Measurements from ENCODE around the gene TMEM94. TPM values are rescaled to one million over a fixed set of nuclear protein-coding genes. Genes with fewer than 3 reads are reported as not detected.

Gene TMEM94
- total and polyA plus RNA-seq, 2 of the 13 experiments (the other 11 are each of a cell fraction or from before 2014, with no cell fraction given), result 32.6 to 134 TPM

DNA sequence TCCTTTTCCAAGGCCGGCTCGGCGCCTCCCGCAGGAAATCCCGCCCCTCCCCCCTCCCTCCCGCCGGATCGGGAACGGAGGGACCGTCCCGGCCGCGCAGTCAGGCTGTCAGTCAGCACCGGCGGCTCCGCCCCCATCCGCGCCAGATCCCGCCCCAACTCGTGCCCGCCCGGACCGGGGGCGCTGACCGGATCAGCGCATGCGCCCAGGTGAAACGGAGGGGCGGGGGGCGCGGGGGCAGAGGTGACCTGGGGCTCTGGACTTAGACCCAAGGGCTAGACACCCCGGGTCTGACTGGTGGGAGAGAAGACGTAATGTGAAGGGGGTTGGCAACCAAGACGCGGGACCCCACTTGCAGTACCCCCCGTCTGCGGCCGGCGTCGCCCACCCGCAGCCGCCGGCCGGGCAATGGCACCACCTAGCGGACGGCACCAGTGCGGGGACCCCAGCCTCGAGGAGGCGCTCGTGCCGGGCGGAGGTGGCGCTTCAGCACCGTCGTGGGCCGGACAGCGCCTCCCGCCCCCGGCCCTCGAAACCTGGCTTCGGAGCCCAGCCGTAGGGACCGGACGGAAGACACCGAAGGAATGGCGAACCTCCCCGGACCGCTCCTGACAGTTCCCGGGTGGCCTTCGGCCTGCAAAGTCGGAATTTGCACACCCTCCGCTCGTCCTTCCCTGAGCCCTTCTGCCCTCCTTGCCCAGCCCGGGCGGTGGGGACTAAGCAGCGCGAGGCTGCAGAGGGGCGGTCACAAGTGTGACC is 59.2 kb downstream of the TMEM94 start, which contains the start of gene CASKIN2 (continued):
- TF ChIP-seq, protein P1, sequence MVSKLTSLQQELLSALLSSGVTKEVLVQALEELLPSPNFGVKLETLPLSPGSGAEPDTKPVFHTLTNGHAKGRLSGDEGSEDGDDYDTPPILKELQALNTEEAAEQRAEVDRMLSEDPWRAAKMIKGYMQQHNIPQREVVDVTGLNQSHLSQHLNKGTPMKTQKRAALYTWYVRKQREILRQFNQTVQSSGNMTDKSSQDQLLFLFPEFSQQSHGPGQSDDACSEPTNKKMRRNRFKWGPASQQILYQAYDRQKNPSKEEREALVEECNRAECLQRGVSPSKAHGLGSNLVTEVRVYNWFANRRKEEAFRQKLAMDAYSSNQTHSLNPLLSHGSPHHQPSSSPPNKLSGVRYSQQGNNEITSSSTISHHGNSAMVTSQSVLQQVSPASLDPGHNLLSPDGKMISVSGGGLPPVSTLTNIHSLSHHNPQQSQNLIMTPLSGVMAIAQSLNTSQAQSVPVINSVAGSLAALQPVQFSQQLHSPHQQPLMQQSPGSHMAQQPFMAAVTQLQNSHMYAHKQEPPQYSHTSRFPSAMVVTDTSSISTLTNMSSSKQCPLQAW (CRISPR knock-in tag; IDR thresholded peaks at IDR 0.05), result peak; percentile 36; the same call in 1 of the 2 replicates
- TF ChIP-seq ZNF570 (CRISPR knock-in tag; IDR thresholded peaks at IDR 0.05; ENCODE audit: borderline replicate concordance), result peak; percentile 70; the same call in 1 of the 2 replicates
- peak; percentile 89; the same call in 1 of the 2 replicates for TF ChIP-seq ZNF318 (CRISPR knock-in tag; IDR thresholded peaks at IDR 0.05)
- TF ChIP-seq, protein P2, sequence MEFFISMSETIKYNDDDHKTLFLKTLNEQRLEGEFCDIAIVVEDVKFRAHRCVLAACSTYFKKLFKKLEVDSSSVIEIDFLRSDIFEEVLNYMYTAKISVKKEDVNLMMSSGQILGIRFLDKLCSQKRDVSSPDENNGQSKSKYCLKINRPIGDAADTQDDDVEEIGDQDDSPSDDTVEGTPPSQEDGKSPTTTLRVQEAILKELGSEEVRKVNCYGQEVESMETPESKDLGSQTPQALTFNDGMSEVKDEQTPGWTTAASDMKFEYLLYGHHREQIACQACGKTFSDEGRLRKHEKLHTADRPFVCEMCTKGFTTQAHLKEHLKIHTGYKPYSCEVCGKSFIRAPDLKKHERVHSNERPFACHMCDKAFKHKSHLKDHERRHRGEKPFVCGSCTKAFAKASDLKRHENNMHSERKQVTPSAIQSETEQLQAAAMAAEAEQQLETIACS (CRISPR knock-in tag; IDR thresholded peaks at IDR 0.05), result no peak
- no peak for TF ChIP-seq RFX3 (CRISPR knock-in tag; IDR thresholded peaks at IDR 0.05)
- peak; percentile 79; the same call in 1 of the 2 replicates for TF ChIP-seq ZNF362 (CRISPR knock-in tag; IDR thresholded peaks at IDR 0.05; ENCODE audit: borderline replicate concordance)
- TF ChIP-seq HMG20B (CRISPR knock-in tag; conservative IDR thresholded peaks at IDR 0.05), result peak; percentile 81
- TF ChIP-seq ZNF639 (CRISPR knock-in tag; conservative IDR thresholded peaks at IDR 0.05), result peak; percentile 47
- TF ChIP-seq ZNF883 (CRISPR knock-in tag; IDR thresholded peaks at IDR 0.05; ENCODE audit: not compliant biosample characterization), result peak; percentile 99
- TF ChIP-seq ARNTL (CRISPR knock-in tag; IDR thresholded peaks at IDR 0.05), result peak; percentile 90
- TF ChIP-seq CAMTA2 (CRISPR knock-in tag; IDR thresholded peaks at IDR 0.05; ENCODE audit: borderline replicate concordance), result peak; percentile 99
- 0 out of 2 replicates have a peak, but pooled peaks have one; percentile 54 for TF ChIP-seq ZNF513 (CRISPR knock-in tag; conservative IDR thresholded peaks at IDR 0.05)

Measured in HepG2 (cell line).